Measurements from ENCODE around the gene SPTA1. TPM values are rescaled to one million over a fixed set of nuclear protein-coding genes. Genes with fewer than 3 reads are reported as not detected.

SPTA1 gene
- total RNA-seq, 1 experiment from 2014 or later: not detected

DNA sequence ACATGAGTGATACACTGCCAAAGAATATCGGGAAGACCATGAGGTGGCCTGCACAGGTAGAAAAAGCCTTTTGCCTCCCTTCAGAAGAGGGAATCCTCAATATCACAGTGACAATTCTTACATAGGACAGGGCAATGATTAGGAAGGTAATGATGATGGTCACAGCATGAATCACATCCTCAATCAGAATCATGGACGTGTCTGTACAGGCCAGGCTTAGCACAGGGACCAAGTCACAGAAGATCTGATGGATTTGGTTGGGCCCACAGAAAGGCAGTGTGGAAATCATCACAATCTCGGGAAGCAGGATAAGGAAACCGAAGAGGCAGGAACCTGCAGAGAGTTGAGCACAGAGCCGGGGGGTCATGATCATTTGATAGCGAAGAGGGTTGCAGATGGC, 30.8 kb upstream of the SPTA1 start:
- H3K27me3 ChIP-seq (ENCODE audit: insufficient read depth, low read length): no peaks in the 10 kb centered on the region
- no peak overlapping the region for H3K9ac ChIP-seq (ENCODE audit: low read length)
- H3K4me2 ChIP-seq (ENCODE audit: low read length): no peak overlapping the region
- DNase-seq (ENCODE audit: low read depth, low spot score): no peak
- no peak overlapping the region for H2AFZ ChIP-seq (ENCODE audit: low read depth, low read length, poor library complexity, severe bottlenecking)
- ChIA-PET CTCF (no interaction called here), POLR2A (no interaction called here), RAD21 (ENCODE audit: low non-redundant PET in 1 of 2, low total read pairs in 2 of 2, uncharacterized antibody in 2 of 2, unreplicated experiment in 2 of 2) (no interaction called here)
- H3K4me1 ChIP-seq (ENCODE audit: control insufficient read depth in 1 of 2, insufficient read depth in 2 of 2, low read length in 2 of 2): no peaks in the 10 kb centered on the region
- intact Hi-C loops (cut with micrococcal nuclease): no loop called here
- ATAC-seq: no peak
- BruUV-seq (replicated peaks): no TSS peak
- TF ChIP-seq POLR2A (IDR thresholded peaks at IDR 0.05; ENCODE audit: borderline replicate concordance, extremely low read depth, insufficient read depth, insufficient read length) (no peak), EGR1 (IDR thresholded peaks at IDR 0.05; ENCODE audit: low read depth) (no peak), ELF1 (IDR thresholded peaks at IDR 0.05; ENCODE audit: borderline replicate concordance, low read depth) (no peak), TCF7L2 (IDR thresholded peaks at IDR 0.05; ENCODE audit: borderline replicate concordance, extremely low read depth, insufficient read depth, insufficient read length) (no peak), REST (IDR thresholded peaks at IDR 0.05; ENCODE audit: low read depth) (no peak), SIN3A (IDR thresholded peaks at IDR 0.05; ENCODE audit: low read depth) (no peak), RAD21 (IDR thresholded peaks at IDR 0.05; ENCODE audit: low read depth) (no peak), ZNF274 (IDR thresholded peaks at IDR 0.05; ENCODE audit: low read depth, low read length) (no peak), POLR2AphosphoS5 (IDR thresholded peaks at IDR 0.05; ENCODE audit: low read depth, low read length) (no peak), ZFX (IDR thresholded peaks at IDR 0.05) (no peak), SRF (IDR thresholded peaks at IDR 0.05; ENCODE audit: low read depth) (no peak), ATF3 (IDR thresholded peaks at IDR 0.05) (no peak), EZH2phosphoT487 (IDR thresholded peaks at IDR 0.05; ENCODE audit: borderline replicate concordance) (no peak), YY1 (IDR thresholded peaks at IDR 0.05; ENCODE audit: extremely low read depth, insufficient replicate concordance, low read depth, low read length) (no peak), CBX3 (IDR thresholded peaks at IDR 0.05; ENCODE audit: low read depth) (no peak), FOSL1 (IDR thresholded peaks at IDR 0.05; ENCODE audit: low read depth) (no peak), CEBPB (IDR thresholded peaks at IDR 0.05; ENCODE audit: low read depth) (no peak)
- TF ChIP-seq, protein P1, sequence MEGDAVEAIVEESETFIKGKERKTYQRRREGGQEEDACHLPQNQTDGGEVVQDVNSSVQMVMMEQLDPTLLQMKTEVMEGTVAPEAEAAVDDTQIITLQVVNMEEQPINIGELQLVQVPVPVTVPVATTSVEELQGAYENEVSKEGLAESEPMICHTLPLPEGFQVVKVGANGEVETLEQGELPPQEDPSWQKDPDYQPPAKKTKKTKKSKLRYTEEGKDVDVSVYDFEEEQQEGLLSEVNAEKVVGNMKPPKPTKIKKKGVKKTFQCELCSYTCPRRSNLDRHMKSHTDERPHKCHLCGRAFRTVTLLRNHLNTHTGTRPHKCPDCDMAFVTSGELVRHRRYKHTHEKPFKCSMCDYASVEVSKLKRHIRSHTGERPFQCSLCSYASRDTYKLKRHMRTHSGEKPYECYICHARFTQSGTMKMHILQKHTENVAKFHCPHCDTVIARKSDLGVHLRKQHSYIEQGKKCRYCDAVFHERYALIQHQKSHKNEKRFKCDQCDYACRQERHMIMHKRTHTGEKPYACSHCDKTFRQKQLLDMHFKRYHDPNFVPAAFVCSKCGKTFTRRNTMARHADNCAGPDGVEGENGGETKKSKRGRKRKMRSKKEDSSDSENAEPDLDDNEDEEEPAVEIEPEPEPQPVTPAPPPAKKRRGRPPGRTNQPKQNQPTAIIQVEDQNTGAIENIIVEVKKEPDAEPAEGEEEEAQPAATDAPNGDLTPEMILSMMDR (IDR thresholded peaks at IDR 0.05 in 2 of 3, conservative IDR thresholded peaks at IDR 0.05 in 1 of 3; ENCODE audit: borderline replicate concordance in 1 of 3, insufficient read depth in 1 of 3, low read depth in 2 of 3, low read length in 2 of 3): no peak
- TF ChIP-seq, protein P2, sequence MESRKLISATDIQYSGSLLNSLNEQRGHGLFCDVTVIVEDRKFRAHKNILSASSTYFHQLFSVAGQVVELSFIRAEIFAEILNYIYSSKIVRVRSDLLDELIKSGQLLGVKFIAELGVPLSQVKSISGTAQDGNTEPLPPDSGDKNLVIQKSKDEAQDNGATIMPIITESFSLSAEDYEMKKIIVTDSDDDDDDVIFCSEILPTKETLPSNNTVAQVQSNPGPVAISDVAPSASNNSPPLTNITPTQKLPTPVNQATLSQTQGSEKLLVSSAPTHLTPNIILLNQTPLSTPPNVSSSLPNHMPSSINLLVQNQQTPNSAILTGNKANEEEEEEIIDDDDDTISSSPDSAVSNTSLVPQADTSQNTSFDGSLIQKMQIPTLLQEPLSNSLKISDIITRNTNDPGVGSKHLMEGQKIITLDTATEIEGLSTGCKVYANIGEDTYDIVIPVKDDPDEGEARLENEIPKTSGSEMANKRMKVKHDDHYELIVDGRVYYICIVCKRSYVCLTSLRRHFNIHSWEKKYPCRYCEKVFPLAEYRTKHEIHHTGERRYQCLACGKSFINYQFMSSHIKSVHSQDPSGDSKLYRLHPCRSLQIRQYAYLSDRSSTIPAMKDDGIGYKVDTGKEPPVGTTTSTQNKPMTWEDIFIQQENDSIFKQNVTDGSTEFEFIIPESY (IDR thresholded peaks at IDR 0.05; ENCODE audit: extremely low read depth, insufficient replicate concordance, low read length): no peak
- TF ChIP-seq, protein P3, sequence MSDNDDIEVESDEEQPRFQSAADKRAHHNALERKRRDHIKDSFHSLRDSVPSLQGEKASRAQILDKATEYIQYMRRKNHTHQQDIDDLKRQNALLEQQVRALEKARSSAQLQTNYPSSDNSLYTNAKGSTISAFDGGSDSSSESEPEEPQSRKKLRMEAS (IDR thresholded peaks at IDR 0.05): no peak
- H3K4me3 ChIP-seq (replicated peaks in 1 of 2; ENCODE audit: low read depth in 1 of 2, low read length in 2 of 2): no peak overlapping the region
- H3K27ac ChIP-seq (ENCODE audit: low read depth, low read length): no peak overlapping the region
- H3K9me2 ChIP-seq (ENCODE audit: insufficient read depth): no peaks in the 10 kb centered on the region
- no peaks in the 10 kb centered on the region for H3K79me2 ChIP-seq (ENCODE audit: insufficient read depth, low read length)
- H4K20me1 ChIP-seq (ENCODE audit: insufficient read depth): no peaks in the 10 kb centered on the region; the same call in 1 of the 2 replicates
- H3K9me3 ChIP-seq (ENCODE audit: control insufficient read depth in 1 of 2, insufficient read depth in 1 of 2, low read depth in 1 of 2, low read length in 2 of 2): peaks cover 0 to 3% of the 10 kb centered on the region in 2 experiments; a peak in 1 of 4 replicates
- no peaks in the 10 kb centered on the region for H3K36me3 ChIP-seq (ENCODE audit: control insufficient read depth in 1 of 2, insufficient read depth in 2 of 2, low read length in 2 of 2)
